Measurements from ENCODE around the gene CDC45.

The CDC45 gene

DNA sequence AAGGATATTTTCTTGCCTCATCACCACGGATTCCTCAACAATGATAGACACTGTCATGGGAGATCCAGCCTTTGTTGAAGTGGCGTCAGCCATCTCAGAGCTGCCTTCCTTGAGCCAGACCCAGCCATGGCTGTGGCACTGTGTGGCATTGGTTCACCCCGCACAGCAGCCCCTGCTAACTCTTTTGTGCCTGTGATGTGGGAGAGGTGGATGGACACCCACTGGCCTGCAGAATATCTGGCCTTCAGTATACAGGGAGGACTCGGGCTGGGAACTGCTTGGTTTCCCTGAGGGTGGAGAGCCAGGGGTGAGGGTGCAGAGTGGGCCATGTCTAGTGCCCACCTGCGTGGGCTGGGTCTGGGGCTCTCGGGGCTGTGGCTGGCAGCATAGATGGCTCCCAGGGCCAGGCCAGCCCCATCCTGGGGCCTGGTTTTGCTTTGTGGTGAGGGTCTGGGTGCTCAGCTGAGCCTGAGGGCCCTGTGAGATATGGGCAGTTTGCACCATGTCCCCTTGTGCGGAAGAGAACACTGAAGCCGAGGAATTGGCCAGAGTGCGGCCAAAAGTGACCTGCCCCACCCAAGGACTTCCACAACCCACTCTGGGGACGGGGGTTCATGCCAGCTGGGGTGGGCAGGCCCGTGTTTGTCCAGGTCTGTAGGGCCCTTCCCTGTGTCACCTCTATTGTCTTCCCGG is 38.3 kb downstream of the CDC45 start:
- no peak for TF ChIP-seq GATA2 (IDR thresholded peaks at IDR 0.05; ENCODE audit: low read depth, low read length)
- TF ChIP-seq GATA3 (IDR thresholded peaks at IDR 0.05; ENCODE audit: low read depth, low read length), result no peak

DNA sequence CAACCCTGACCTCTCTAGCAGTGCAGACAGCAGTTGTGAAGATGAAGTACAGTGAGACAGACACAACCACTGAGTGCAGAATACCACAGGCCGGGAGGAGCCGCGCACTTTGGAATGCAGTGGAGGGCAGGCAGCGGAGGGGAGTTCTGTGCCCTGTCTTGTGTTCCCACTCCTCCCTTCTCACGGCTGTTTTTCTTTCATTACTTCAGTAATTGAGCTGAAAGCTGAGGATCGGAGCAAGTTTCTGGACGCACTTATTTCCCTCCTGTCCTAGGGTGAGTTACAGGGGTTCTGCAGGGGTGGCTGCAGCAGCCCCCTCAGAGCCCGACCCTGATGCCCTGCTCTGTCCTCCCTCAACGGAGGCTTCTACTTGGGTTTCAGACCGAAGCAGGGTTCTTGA is 38.9 kb downstream of the CDC45 start:
- TF ChIP-seq GATA2 (IDR thresholded peaks at IDR 0.05; ENCODE audit: low read depth, low read length), result no peak

DNA sequence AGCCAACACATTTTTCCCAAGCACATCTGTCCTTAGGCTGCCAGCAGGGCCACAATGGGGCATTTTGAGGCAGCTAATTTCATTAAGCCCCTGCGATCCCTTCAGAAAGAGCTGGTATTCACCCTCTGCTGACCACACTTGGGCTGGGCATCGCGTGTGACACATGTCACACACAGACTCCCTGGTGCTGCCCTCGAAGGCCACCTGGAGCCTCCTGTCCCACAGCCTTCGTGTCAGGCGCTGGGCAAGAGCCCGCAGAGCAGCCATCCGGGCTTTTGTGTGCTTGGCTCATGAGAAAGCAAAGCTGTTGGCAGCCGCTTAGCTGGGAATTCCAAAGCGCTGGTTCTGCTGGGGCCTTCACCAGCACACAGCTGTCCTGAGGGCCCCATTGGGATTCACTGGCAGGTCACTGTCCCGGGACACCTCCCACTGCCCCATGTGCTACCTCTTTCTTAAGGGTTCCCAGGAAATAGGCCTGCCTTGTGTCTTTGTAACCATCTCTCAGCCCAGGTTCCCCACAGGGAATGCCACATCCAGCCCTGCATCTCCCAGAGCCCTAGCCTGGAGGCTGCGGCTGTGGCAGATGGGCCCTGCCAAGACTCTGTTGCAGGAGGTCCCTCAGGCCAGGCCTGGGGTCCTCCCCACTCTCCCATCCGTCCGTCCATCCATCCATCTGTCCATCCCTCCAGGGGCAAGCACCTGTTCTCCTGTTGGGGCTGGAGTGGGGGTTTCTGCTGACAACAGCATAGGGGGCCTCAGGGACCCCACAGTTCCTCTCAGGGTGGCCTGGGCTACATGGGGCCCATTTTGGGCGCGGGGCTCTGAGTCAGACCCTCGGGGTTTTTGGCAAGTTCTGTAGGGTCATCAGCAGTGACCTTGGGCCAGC is 39.6 kb downstream of the CDC45 start:
- no peak for TF ChIP-seq GATA2 (IDR thresholded peaks at IDR 0.05; ENCODE audit: low read depth, low read length)
- no peak for TF ChIP-seq GATA3 (IDR thresholded peaks at IDR 0.05; ENCODE audit: low read depth, low read length)

DNA sequence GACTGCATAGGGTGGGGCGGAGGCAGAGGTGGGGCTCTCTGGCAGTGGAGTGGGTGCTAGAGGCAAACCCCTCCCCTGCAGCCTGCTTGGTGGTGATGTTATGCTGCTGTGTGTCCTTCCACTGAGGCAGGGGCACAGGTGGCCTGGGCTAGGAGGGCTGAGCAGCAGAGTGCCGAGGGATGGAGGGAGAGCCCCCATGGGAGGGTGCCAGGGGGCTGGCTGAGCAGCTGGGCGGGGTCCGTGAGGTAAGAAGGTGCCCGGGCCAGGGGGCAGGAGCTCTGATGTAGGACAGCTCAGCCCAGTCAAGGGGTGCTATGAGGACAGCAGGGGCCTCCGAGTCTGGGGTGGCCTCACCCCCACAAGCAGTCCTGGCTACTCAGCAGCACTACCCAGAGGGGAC is 40.3 kb downstream of the CDC45 start:
- TF ChIP-seq GATA3 (IDR thresholded peaks at IDR 0.05; ENCODE audit: low read depth, low read length) (no peak), GATA2 (IDR thresholded peaks at IDR 0.05; ENCODE audit: low read depth, low read length) (no peak)

DNA sequence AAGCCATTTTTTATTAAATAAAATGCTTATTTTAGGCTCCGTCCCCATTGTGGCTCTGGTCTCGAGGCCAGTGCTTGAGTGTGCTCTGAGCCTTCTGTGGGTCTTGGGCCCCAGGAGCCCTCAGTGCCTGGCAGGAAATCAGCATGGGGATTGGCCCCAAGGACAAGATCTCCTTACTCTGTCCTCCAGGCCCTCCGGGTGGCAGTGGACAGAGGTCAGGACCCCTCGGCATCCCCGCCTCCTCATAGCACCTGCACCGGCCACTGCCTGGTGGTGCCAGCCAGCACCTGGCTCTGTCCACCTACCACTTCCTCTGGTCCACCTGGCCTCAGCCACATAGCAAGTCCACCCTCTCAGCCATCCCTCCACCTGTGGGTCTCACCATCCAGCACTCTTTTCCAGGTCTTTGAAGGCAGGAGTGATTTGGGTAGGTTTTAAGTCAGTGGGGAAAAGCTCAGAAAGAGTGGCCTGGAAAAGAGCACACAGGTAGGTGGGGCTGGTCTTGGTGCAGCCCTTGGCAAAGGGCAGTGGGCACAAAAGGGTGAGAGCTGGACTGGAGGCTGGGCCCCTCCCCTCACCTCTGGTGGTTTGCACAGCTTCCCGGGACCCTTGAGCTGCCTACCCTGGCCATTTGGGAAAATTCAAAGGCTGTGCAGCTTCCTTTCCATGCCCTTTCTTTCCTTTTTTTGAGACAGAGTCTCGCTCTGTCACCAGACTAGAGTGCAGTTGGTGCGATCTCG is 41.0 kb downstream of the CDC45 start:
- no peak for TF ChIP-seq GATA3 (IDR thresholded peaks at IDR 0.05; ENCODE audit: low read depth, low read length)
- TF ChIP-seq GATA2 (IDR thresholded peaks at IDR 0.05; ENCODE audit: low read depth, low read length), result no peak

DNA sequence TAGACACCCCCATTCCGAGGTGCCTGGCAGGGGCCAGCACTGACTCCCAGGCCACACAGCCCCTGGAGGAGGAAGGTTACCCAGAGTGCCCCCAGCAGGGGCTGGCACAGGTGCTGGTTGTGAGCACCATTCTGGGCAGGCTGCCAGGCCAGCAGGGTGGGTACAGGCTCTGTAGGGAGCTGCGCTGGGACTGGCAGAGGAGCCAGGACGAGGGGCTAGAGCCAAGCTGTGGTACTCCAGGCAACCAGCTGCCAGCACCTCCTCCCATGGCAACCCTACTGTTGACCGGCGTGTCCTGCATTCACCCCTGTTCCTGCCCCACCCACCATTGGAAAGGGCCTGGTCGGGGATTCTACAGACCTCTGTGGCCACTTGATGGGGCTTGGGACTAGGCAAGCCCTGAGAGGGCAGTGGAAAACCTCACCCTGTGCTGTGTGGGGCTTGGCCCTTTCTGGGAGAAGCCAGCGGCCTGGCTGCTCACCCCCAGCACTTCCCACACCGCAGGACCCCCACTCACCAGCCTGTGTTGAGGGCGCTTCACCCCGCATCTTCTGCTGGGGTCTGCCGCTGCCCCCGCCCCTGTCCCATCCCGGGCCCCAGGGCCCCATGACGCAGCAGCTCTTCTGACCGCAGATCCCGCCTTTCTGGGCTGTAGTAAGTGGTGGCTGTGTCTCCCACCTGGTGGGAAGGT is 42.6 kb downstream of the CDC45 start:
- TF ChIP-seq GATA2 (IDR thresholded peaks at IDR 0.05; ENCODE audit: low read depth, low read length) (no peak), GATA3 (IDR thresholded peaks at IDR 0.05; ENCODE audit: low read depth, low read length) (no peak)

DNA sequence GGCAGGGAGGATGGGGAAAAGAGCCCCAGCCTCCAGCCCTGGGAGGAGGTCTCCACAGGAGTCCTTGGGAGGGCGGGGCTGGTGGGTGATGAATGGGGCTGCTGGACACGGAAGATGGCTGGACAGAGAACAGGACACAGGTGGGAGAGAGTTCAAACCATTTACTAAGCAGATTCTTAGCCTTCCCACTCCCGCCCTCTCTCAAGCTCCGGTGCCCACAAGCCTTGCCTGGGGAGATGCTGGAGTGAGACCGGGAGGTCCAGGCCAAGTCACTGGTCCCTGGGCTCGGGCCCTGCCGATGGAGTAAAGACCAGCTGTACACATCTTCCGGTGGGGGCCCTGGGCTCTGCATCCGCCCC is 43.1 kb downstream of the CDC45 start:
- no peak for TF ChIP-seq GATA3 (IDR thresholded peaks at IDR 0.05; ENCODE audit: low read depth, low read length)
- TF ChIP-seq GATA2 (IDR thresholded peaks at IDR 0.05; ENCODE audit: low read depth, low read length), result no peak

DNA sequence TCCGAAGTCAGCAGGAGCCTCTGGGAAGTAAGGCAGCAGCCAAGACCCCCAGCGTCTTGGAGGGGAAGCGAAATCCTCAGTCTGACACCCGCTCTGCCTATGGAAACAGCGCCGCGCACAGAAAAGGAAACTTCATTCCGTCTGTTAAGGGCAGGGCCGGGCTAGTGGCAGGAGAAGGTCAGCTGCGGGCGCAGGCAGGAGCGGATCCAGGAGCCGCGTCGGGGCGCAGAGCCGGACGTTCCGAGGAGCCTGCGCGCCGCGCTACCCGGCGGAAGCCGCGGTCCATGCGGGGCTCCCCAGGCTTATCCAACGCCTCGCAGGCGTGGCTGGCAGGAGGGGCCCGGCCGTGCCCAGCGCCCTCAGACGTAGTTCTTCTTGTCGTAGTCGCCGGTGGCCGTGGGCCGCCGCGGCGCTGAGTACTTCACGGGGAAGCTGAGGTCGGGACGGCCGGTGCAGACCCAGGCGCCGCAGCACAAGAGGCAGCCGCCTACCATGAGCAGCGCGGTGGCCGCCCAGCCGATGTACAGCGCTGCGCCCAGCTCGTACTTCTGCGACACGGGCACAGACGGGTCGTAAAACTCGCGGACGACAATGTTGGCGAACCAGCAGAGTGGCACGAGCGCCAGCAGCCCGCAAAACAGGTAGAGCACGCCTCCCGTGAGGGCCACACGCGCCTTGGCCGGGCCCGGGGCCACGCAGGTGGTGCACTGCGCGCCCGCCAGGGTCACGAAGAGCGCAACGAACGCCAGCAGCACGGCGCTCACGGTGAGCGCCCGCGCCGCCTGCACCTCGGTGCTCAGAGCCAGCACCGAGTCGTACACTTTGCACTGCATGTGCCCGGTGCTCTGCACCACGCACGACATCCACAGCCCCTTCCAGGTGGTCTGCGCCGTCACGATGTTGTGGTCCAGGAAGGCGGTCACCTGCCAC is 43.8 kb downstream of the CDC45 start:
- no peak for TF ChIP-seq GATA3 (IDR thresholded peaks at IDR 0.05; ENCODE audit: low read depth, low read length)
- no peak for TF ChIP-seq GATA2 (IDR thresholded peaks at IDR 0.05; ENCODE audit: low read depth, low read length)

DNA sequence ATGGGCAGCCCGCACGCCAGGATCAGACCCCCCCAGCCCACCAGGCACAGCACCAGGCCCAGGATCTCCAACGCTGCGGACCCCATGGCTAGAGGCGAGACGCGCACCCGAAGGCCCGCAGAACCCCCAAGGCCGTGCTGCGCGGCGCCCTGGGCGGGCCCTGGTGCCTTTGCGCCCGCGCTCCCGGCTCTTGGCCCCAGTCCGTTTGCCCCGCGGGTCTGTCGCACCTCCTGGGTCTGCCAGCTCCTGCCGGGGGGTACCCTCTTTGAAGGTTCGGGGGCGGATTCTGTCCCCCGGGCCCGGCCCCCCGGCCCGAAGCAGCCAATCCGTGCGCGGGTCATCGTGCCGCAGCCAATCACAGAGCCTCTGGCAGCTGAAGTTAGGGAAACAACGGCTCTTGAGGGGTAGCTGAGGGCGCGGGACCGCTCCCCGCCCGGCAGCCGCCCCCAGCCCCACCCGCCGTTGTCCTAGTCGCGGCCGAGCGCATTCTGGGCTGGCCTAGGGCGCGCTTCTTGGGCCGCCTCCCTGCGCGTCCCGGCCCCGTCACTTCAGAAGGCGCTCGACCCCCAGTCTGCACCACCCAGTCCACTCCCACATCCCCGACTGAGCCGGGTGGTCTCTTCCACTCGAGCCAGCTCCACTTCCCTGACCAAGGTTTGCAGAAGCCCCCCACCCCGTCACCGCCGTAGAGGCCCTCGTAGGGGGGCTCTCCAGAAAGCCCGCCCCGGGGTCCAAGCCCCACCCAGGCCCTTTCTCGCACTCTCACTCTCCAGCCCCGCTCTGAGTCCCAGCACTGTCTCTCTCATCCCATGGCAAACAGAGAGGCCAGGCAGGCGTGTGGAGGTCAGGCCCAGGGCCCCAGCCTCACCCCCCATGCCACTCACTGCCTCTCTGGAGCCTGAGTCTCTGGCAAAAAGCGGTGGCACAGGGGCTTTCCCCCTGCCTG is 44.7 kb downstream of the CDC45 start, which contains the start of gene CLDN5:
TSS of gene CLDN5 (minus strand) at position 241 of the 946 bp plus-strand sequence. CDS start at position 86, 155 bp downstream.
- TF ChIP-seq GATA2 (IDR thresholded peaks at IDR 0.05; ENCODE audit: low read depth, low read length) (no peak), GATA3 (IDR thresholded peaks at IDR 0.05; ENCODE audit: low read depth, low read length) (no peak)

DNA sequence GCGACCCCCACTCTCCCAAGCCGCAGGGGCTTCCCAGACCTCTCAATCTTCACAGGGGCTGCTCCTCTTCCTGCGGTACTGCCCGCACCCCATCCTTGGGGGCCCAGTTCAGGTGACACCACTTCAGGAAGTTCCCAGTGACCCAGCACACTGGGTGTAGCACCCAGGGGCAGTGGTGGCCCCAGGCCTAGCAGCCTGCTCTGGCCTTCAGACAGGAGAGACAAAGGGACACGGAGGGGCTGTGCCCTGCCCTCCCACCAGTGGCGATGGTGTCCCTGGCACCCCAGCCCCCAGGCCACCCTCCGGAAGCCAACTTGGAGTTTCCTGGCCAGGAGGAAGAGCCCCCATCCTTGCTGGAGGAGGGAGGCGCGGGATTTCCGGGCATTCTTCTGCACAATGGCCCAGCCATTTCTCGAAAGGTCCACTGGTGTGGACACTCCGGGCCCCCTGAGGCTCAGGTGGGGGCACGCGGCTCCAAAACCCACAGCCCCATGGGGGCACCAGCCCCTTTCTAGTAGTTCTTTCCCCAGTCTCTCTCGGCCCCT is 45.5 kb downstream of the CDC45 start:
- TF ChIP-seq GATA2 (IDR thresholded peaks at IDR 0.05; ENCODE audit: low read depth, low read length) (no peak), GATA3 (IDR thresholded peaks at IDR 0.05; ENCODE audit: low read depth, low read length) (no peak)

DNA sequence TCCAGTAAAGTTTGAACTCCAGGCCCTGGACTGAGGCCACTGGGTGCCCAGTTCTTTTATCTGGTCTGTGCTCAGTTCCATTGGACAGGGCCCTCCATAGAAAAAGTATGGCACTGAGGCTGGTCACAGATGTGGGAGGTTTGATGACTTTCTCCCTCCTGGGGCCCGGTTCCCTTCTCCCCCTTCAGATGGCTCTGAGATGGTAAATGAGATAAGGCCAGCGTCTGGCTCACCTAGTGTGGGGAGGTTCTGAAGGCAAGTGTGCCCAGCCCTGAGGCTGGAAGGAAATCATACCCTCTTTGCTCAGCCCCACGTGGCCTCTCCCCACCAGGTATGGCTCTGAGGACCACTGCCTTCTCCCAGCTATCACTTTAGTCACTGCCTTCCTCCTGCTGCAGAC is 45.9 kb downstream of the CDC45 start:
- TF ChIP-seq GATA3 (IDR thresholded peaks at IDR 0.05; ENCODE audit: low read depth, low read length), result no peak
- TF ChIP-seq GATA2 (IDR thresholded peaks at IDR 0.05; ENCODE audit: low read depth, low read length), result peak; percentile 58; the same call in 1 of the 2 replicates

Data from SH-SY5Y (cell line).